Measurements from ENCODE around the gene POP4.

DNA sequence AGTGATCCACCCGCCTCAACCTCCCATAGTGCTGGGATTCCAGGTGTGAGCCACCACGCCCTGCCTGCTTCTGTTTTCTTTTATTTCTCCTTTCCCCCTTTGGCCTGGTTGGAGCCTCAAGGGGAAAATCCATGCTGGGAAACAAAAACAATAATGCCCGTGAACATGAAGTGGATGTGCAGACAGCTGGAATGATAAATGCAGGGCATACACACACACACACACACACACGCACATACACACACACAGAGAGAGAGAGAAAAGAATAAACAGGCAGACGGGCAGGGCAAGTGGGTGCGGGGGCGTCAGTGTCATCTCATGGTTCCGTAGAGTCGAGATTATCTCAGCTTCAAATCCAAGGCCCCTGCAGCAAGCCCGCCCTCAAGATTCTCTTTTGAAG lies 54.8 kb downstream of the POP4 start:
- TF ChIP-seq POLR2AphosphoS5 (IDR thresholded peaks at IDR 0.05) (no peak), POLR2A (IDR thresholded peaks at IDR 0.05) (no peak)
